ENCODE results near the gene FGF5. TPM values are rescaled to one million over a fixed set of nuclear protein-coding genes. Genes with fewer than 3 reads are reported as not detected.

Gene FGF5
- total RNA-seq, 1 donor from 2014 or later: 0.07 TPM

DNA sequence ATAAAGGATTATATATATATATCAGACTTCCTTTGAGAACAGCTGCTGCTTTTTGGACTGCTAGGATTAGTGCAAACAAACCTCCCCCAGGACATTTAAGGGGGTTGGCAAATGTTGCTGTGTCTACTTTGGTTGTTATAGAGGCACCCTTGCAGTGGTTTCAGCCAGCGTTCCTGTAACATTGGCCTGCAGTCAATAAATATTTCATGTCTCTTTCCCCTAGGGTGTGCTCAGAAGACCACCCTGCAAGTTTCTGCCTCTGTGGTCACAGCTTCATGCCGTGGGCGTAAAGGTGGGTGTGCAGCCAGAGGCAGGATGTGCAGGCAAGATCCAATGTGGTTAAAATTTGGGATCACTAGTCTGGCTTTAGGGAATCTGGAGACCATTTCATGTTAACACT lies 28.9 kb downstream of the FGF5 start:
- H3K27me3 Mint-ChIP-seq (ENCODE audit: low read depth): peaks cover 57% of the 10 kb centered on the region
- H3K4me1 Mint-ChIP-seq: no peaks in the 10 kb centered on the region
- H3K36me3 Mint-ChIP-seq: no peaks in the 10 kb centered on the region

GRCh38 chr4:80295826-80296225 lies 29.4 kb downstream of the FGF5 start:
- Mint-ChIP-seq H3K27me3 (ENCODE audit: low read depth) (peaks cover 62% of the 10 kb centered on the region), H3K9me3 (no peaks in the 10 kb centered on the region), H3K4me1 (no peaks in the 10 kb centered on the region), H3K36me3 (no peaks in the 10 kb centered on the region), H3K4me3 (no peak overlapping the region), H3K27ac (no peak overlapping the region)
- TF ChIP-seq, protein P1, sequence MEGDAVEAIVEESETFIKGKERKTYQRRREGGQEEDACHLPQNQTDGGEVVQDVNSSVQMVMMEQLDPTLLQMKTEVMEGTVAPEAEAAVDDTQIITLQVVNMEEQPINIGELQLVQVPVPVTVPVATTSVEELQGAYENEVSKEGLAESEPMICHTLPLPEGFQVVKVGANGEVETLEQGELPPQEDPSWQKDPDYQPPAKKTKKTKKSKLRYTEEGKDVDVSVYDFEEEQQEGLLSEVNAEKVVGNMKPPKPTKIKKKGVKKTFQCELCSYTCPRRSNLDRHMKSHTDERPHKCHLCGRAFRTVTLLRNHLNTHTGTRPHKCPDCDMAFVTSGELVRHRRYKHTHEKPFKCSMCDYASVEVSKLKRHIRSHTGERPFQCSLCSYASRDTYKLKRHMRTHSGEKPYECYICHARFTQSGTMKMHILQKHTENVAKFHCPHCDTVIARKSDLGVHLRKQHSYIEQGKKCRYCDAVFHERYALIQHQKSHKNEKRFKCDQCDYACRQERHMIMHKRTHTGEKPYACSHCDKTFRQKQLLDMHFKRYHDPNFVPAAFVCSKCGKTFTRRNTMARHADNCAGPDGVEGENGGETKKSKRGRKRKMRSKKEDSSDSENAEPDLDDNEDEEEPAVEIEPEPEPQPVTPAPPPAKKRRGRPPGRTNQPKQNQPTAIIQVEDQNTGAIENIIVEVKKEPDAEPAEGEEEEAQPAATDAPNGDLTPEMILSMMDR (IDR thresholded peaks at IDR 0.05; ENCODE audit: unreplicated experiment): no peak
- DNase-seq (ENCODE audit: low spot score in 2 of 2, unreplicated experiment in 2 of 2): no peak

More for the DNA sequence above, 28.9 kb downstream of the FGF5 start:
- Mint-ChIP-seq H3K4me3 (no peak overlapping the region), H3K9me3 (no peaks in the 10 kb centered on the region), H3K27ac (no peak overlapping the region)
- TF ChIP-seq, protein P1 (IDR thresholded peaks at IDR 0.05; ENCODE audit: unreplicated experiment): no peak
- no peak for DNase-seq (ENCODE audit: low spot score in 2 of 2, unreplicated experiment in 2 of 2)

DNA sequence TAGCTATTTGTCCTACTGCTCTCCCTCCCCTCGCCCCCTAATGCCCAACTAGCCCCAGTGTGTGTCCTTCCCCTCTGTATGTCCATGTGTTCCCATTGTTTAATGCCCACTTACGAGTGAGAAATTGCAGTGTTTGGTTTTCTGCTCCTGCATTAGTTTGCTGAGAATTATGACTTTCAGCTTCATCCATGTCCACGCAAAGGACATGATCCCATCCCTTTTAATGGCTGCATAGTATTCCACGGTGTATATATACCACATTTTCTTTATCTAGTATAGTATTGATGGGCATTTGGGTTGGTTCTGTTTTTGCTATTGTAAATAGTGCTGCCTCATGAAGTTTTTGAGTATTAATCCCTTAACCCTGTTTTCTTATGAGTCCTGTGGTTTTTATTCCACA lies 35.4 kb downstream of the FGF5 start:
- Mint-ChIP-seq H3K27me3 (ENCODE audit: low read depth) (peaks cover 52% of the 10 kb centered on the region), H3K4me3 (no peak overlapping the region), H3K4me1 (peaks cover 6% of the 10 kb centered on the region), H3K27ac (no peak overlapping the region), H3K36me3 (no peaks in the 10 kb centered on the region), H3K9me3 (no peaks in the 10 kb centered on the region)
- TF ChIP-seq, protein P1 (IDR thresholded peaks at IDR 0.05; ENCODE audit: unreplicated experiment): no peak
- no peak for DNase-seq (ENCODE audit: low spot score in 2 of 2, unreplicated experiment in 2 of 2)

- Mint-ChIP-seq H3K4me3 (no peak overlapping the region), H3K9me3 (no peaks in the 10 kb centered on the region), H3K36me3 (no peaks in the 10 kb centered on the region), H3K27ac (no peak overlapping the region), H3K27me3 (ENCODE audit: low read depth) (peaks cover 52% of the 10 kb centered on the region), H3K4me1 (peaks cover 13% of the 10 kb centered on the region)
- no peak for DNase-seq (ENCODE audit: low spot score in 2 of 2, unreplicated experiment in 2 of 2)
- TF ChIP-seq, protein P1 (IDR thresholded peaks at IDR 0.05; ENCODE audit: unreplicated experiment): no peak
These were observed 36.3 kb downstream of the FGF5 start for GRCh38 chr4:80302616-80303223.

- Mint-ChIP-seq H3K9me3 (no peaks in the 10 kb centered on the region), H3K4me1 (peaks cover 23% of the 10 kb centered on the region), H3K4me3 (no peak overlapping the region), H3K36me3 (no peaks in the 10 kb centered on the region), H3K27me3 (ENCODE audit: low read depth) (peaks cover 48% of the 10 kb centered on the region), H3K27ac (no peak overlapping the region)
- TF ChIP-seq, protein P1 (IDR thresholded peaks at IDR 0.05; ENCODE audit: unreplicated experiment): no peak
- no peak for DNase-seq (ENCODE audit: low spot score in 2 of 2, unreplicated experiment in 2 of 2)
These were observed 39.0 kb downstream of the FGF5 start for GRCh38 chr4:80305466-80305865.

- no peak overlapping the region for H3K4me3 Mint-ChIP-seq
- H3K27me3 Mint-ChIP-seq (ENCODE audit: low read depth): peaks cover 43% of the 10 kb centered on the region
- no peak overlapping the region for H3K27ac Mint-ChIP-seq
- H3K9me3 Mint-ChIP-seq: no peaks in the 10 kb centered on the region
- peaks cover 23% of the 10 kb centered on the region for H3K4me1 Mint-ChIP-seq
- no peaks in the 10 kb centered on the region for H3K36me3 Mint-ChIP-seq
- TF ChIP-seq, protein P1 (IDR thresholded peaks at IDR 0.05; ENCODE audit: unreplicated experiment): no peak
- DNase-seq (ENCODE audit: low spot score in 2 of 2, unreplicated experiment in 2 of 2): no peak
These were observed 39.8 kb downstream of the FGF5 start for GRCh38 chr4:80306260-80306659.

Data from mesothelial cell of epicardium (in vitro differentiated cells).